CD14-positive monocyte (primary cell): ENCODE data around the gene HIF1A. TPM values are rescaled to one million over a fixed set of nuclear protein-coding genes. Genes with fewer than 3 reads are reported as not detected.

ENCODE experiments used
- DNase-seq, 3 donors: peaks; one replicate each; pipeline ENCODE4 v3.0.0-alpha.2; 2011 to 2022
- H2AFZ ChIP-seq: 2 replicates; pipeline ENCODE4 v1.6.0; 2012; ENCODE audit warnings: mild to moderate bottlenecking, low read depth, low read length, inconsistent platforms; ENCODE audit not compliant: insufficient read depth, poor library complexity, severe bottlenecking
- H3K27ac ChIP-seq, 2 donors: 1 replicate in 1 of 2; 2 replicates in 1 of 2; pipeline ENCODE4 v1.5.1; 2012 to 2013; ENCODE audit warnings: low read length in 2 of 2, control low read depth in 1 of 2, inconsistent platforms in 1 of 2, low read depth in 1 of 2, mild to moderate bottlenecking in 1 of 2
- H3K27me3 ChIP-seq, 2 donors: one replicate each; pipeline versions ENCODE4 v1.6.0 to v1.6.1; 2011 to 2013; ENCODE audit warnings: low read length in 2 of 2; ENCODE audit not compliant: control insufficient read depth in 2 of 2, insufficient read depth in 2 of 2
- H3K36me3 ChIP-seq, 2 donors: replicated peaks in 1 of 2; 1 replicate in 1 of 2; 2 replicates in 1 of 2; pipeline versions ENCODE4 v1.5.1 to v1.6.1; 2012 to 2013; ENCODE audit warnings: low read length in 2 of 2, control low read depth in 1 of 2, inconsistent platforms in 1 of 2, mild to moderate bottlenecking in 1 of 2; ENCODE audit not compliant: insufficient read depth in 2 of 2, control insufficient read depth in 1 of 2
- H3K4me1 ChIP-seq, 2 donors: 1 replicate in 1 of 2; 2 replicates in 1 of 2; pipeline versions ENCODE4 v1.5.1 to v1.6.1; 2012 to 2013; ENCODE audit warnings: low read length in 2 of 2, control low read depth in 1 of 2, inconsistent platforms in 1 of 2, mild to moderate bottlenecking in 1 of 2, moderate library complexity in 1 of 2; ENCODE audit not compliant: insufficient read depth in 2 of 2, control insufficient read depth in 1 of 2
- H3K4me2 ChIP-seq: replicated peaks from 2 replicates; pipeline ENCODE3; 2012; ENCODE audit warnings: low read length, moderate library complexity, mild to moderate bottlenecking; ENCODE audit not compliant: poor library complexity, severe bottlenecking; ENCODE audit errors: extremely low read depth
- H3K4me3 ChIP-seq, 3 experiments: fragments of 200-600 bp in 1 of 3; sonication (generic) in 1 of 3; replicated peaks in 1 of 3; 1 replicate in 2 of 3; 2 replicates in 1 of 3; pipeline ENCODE4 v1.5.1; 2011 to 2013; ENCODE audit warnings: low read length in 3 of 3, mild to moderate bottlenecking in 3 of 3, control low read depth in 2 of 3, low read depth in 2 of 3, inconsistent platforms in 1 of 3, moderate library complexity in 1 of 3
- H3K79me2 ChIP-seq: 2 replicates; pipeline ENCODE4 v1.6.0; 2012; ENCODE audit warnings: mild to moderate bottlenecking, control low read depth, inconsistent platforms, low read length, moderate library complexity; ENCODE audit not compliant: insufficient read depth
- H3K9ac ChIP-seq: 2 replicates; pipeline ENCODE4 v1.6.0; 2017; ENCODE audit warnings: low read length, mild to moderate bottlenecking; ENCODE audit not compliant: insufficient read depth, poor library complexity, severe bottlenecking
- H3K9me3 ChIP-seq, 2 donors: replicated peaks in 1 of 2; 1 replicate in 1 of 2; 2 replicates in 1 of 2; pipeline versions ENCODE4 v1.5.1 to v1.6.1; 2012 to 2013; ENCODE audit warnings: low read length in 2 of 2, control low read depth in 1 of 2; ENCODE audit not compliant: control insufficient read depth in 1 of 2, insufficient read depth in 1 of 2
- H4K20me1 ChIP-seq: 2 replicates; pipeline ENCODE4 v1.6.0; 2012; ENCODE audit warnings: mild to moderate bottlenecking, low read length, control low read depth, moderate library complexity; ENCODE audit not compliant: insufficient read depth
- H3K27ac Mint-ChIP-seq, 7 donors: one replicate each; pipeline ENCODE4 v1.8.0; 2020; ENCODE audit warnings: mild to moderate bottlenecking in 7 of 7, mixed read lengths in 7 of 7, moderate library complexity in 6 of 7, inconsistent platforms in 2 of 7
- H3K27me3 Mint-ChIP-seq, 3 donors: one replicate each; pipeline ENCODE4 v1.8.0; 2021 to 2022; ENCODE audit warnings: low read depth in 3 of 3, mild to moderate bottlenecking in 3 of 3, mixed read lengths in 3 of 3, moderate library complexity in 3 of 3, inconsistent platforms in 1 of 3
- H3K36me3 Mint-ChIP-seq, 2 donors: one replicate each; pipeline ENCODE4 v1.8.0; 2020; ENCODE audit warnings: mixed read lengths in 2 of 2, inconsistent platforms in 1 of 2, mild to moderate bottlenecking in 1 of 2
- H3K4me1 Mint-ChIP-seq: one replicate; pipeline ENCODE4 v1.8.0; 2020; ENCODE audit warnings: mild to moderate bottlenecking, mixed read lengths
- H3K4me3 Mint-ChIP-seq, 2 donors: one replicate each; pipeline ENCODE4 v1.8.0; 2020; ENCODE audit warnings: mild to moderate bottlenecking in 2 of 2, mixed read lengths in 2 of 2, moderate library complexity in 1 of 2
- H3K9me3 Mint-ChIP-seq, 7 donors: one replicate each; pipeline ENCODE4 v1.8.0; 2020 to 2022; ENCODE audit warnings: mixed read lengths in 7 of 7, mild to moderate bottlenecking in 6 of 7, moderate library complexity in 6 of 7, inconsistent platforms in 2 of 7
- CTCF ChIP-seq: fragments of 200-600 bp; IDR thresholded peaks from one replicate; pipeline ENCODE4 v1.8.0; 2022; ENCODE audit warnings: antibody characterized with exemption, mild to moderate bottlenecking
- WGBS: methylation state at CpG from one replicate; pipeline ENCODE4 v1.1.5; 2013; ENCODE audit warnings: missing lambda C conversion rate; ENCODE audit not compliant: insufficient coverage; 5-methylcytosine and 5-hydroxymethylcytosine counted together
- intact Hi-C, 2 donors: fragments of 100-400 bp; cut with micrococcal nuclease; formaldehyde crosslinking; loops; one replicate each; pipeline versions ENCODE4 v1.15.0 to v1.15.1; 2023
- polyA plus RNA-seq, 3 donors: library from polyadenylated mRNA; depleted of rRNA in 1 of 3; unstranded in 2 of 3; stranded (reverse) in 1 of 3; fragments of 300-500 nt in 2 of 3; fragments of >200 nt in 1 of 3; fragmentation: Illumina TruSeq in 2 of 3; gene quantifications; 1 replicate in 2 of 3; 2 replicates in 1 of 3; pipeline ENCODE4 v1.2.3, GENCODE V29; 2012 to 2021

HIF1A gene
- polyA plus RNA-seq, 3 donors, result 79.0 to 137 (median 137) TPM

- peak overlapping the region in 1 of 2 donors; percentile 52 for H3K4me3 Mint-ChIP-seq
- no peaks in the 10 kb centered on the region for H3K27me3 Mint-ChIP-seq
- Histone ChIP-seq H3K4me1 (peaks cover 33 to 34% of the 10 kb centered on the region in 2 donors), H3K4me2 (peak overlapping the region; percentile 23), H3K9ac (no peak overlapping the region), H3K27me3 (no peaks in the 10 kb centered on the region), H2AFZ (peak overlapping the region; percentile 22), H3K36me3 (no peaks in the 10 kb centered on the region), H3K79me2 (no peaks in the 10 kb centered on the region), H4K20me1 (no peaks in the 10 kb centered on the region), H3K27ac (peak overlapping the region in 1 of 2 donors; percentile 62), H3K4me3 (peak overlapping the region in 1 of 3 experiments; percentile 23), H3K9me3 (no peaks in the 10 kb centered on the region)
- H3K27ac Mint-ChIP-seq, result peak overlapping the region in 5 of 7 donors; percentile 19 to 78 (median 45)
- no peaks in the 10 kb centered on the region for H3K9me3 Mint-ChIP-seq
- no peaks in the 10 kb centered on the region for H3K36me3 Mint-ChIP-seq
- H3K4me1 Mint-ChIP-seq, result peaks cover 5% of the 10 kb centered on the region
- intact Hi-C loops, result no loop called here
- WGBS, result 0% methylated on average over 1 of the region's 3 CpGs
- DNase-seq, result peak in 1 of 3 donors; percentile 35
- TF ChIP-seq CTCF, result no peak
Measured at GRCh38 chr14:61671082-61671481, 24.2 kb upstream of the HIF1A start.

- H3K36me3 Mint-ChIP-seq, result no peaks in the 10 kb centered on the region
- peaks cover 15% of the 10 kb centered on the region for H3K4me1 Mint-ChIP-seq
- Histone ChIP-seq H3K79me2 (no peaks in the 10 kb centered on the region), H3K36me3 (no peaks in the 10 kb centered on the region), H3K4me3 (no peak overlapping the region), H2AFZ (no peak overlapping the region), H3K4me1 (peaks cover 38 to 41% of the 10 kb centered on the region in 2 donors), H3K4me2 (no peak overlapping the region), H3K27me3 (no peaks in the 10 kb centered on the region), H4K20me1 (no peaks in the 10 kb centered on the region), H3K9me3 (no peaks in the 10 kb centered on the region), H3K9ac (no peak overlapping the region), H3K27ac (no peak overlapping the region)
- DNase-seq, result no peak
- TF ChIP-seq CTCF, result no peak
- WGBS, result 100% methylated on average over 3 of the region's 7 CpGs
- H3K27ac Mint-ChIP-seq, result no peak overlapping the region
- intact Hi-C loops, result no loop called here
- no peak overlapping the region for H3K4me3 Mint-ChIP-seq
- H3K27me3 Mint-ChIP-seq, result no peaks in the 10 kb centered on the region
- no peaks in the 10 kb centered on the region for H3K9me3 Mint-ChIP-seq
Measured at GRCh38 chr14:61672796-61673195, 22.5 kb upstream of the HIF1A start.
